ENCODE measurements around the gene ZFYVE27.

GRCh38 chr10:97810446-97810845 is 73.5 kb downstream of the ZFYVE27 start:
- TF ChIP-seq EZH2 (IDR thresholded peaks at IDR 0.05; ENCODE audit: low read length) (no peak), CTCF (optimal IDR thresholded peaks at IDR 0.05 in 1 of 3, IDR thresholded peaks at IDR 0.05 in 1 of 3, conservative IDR thresholded peaks at IDR 0.05 in 1 of 3; ENCODE audit: extremely low read depth in 1 of 3, insufficient read depth in 2 of 3, low read length in 3 of 3) (no peak)

Measured in keratinocyte (primary cell).